HG03108 (cell line): ENCODE results near the gene DAB1.

Experiments
- ATAC-seq: cut with Tn5 transposase; IDR thresholded peaks from one replicate; pipeline ENCODE4 v1.9.1; 2021; ENCODE audit warnings: moderate library complexity; ENCODE audit not compliant: unreplicated experiment

Gene DAB1

GRCh38 chr1:57131701-57132394 lies 292.0 kb downstream of the DAB1 start:
- ATAC-seq: no peak

DNA sequence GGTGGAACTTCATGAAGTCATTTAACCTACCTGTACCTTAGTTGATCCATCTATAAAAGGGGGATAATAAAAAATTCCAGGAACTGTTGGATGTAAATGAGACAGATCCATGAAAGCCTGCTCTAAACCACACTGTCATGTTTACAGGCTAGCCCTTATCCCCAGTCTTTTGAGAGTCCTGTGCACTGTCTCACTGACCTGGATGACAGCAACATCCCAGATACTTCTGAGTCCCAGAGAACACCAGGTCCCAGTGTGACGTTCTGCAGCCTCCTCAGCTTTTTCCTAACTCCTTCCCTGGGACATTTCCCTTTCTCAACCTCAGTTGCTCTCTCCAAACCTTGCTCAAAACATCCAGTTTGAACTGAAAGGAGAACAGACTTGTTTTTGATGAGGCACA lies 292.6 kb downstream of the DAB1 start:
- ATAC-seq: no peak

DNA sequence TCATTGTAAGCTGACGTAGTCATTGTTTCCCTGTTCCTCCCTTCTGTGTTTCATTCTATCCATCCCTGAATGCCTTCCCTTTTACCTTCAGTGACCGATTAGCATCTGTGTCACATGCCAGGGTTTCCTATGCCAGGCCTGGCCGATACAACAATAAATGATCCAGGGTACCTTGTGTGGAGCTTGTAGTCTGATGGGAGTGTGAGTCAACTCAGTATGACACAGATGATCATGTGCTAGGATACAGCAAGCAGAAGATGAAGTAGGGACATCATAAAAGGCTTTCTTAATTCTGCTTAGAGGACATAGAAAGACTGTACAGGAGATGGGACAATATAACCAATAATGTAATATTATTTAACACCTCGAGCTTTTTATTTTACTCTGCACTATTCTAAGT lies 294.0 kb downstream of the DAB1 start:
- no peak for ATAC-seq

DNA sequence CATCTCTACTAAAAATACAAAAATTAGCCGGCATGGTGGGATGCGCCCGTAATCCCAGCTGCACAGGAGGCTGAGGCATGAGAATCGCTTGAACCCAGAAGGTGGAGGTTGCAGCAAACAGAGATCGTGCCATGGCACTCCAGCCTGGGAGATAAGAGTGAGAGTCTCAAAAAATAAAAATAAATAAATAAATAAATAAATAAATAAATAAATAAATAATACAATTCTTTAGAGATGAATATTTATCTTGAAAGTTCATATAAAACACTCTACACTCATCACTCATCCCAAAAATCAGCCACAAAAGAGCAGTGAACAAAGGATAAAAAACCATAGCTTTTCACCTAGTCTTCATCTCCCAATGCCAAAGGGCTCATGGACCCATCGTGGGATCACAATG lies 295.9 kb downstream of the DAB1 start:
- ATAC-seq: no peak

- no peak for ATAC-seq
These were observed 299.0 kb downstream of the DAB1 start for GRCh38 chr1:57124768-57125446.

DNA sequence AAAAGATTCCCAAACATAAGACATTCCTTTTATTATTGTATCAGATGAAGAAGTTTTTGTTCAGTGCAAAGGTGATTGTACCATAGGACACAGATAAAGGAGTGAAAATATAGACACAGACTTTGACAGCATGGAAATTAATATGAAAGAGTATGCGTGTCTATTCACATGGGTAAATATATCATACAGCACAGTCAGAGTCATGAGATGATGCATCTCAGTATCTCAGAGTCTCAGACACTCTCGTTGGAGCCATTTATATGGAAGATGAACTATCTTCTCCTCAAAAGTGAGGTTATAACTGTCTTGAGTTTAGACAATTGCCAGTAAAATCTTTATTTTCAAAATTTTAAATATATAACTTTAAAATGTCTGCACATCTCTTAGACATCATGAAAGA lies 299.7 kb downstream of the DAB1 start:
- no peak for ATAC-seq

- no peak for ATAC-seq
These were observed 301.8 kb downstream of the DAB1 start for GRCh38 chr1:57122031-57122430.

- no peak for ATAC-seq
These were observed 304.8 kb downstream of the DAB1 start for GRCh38 chr1:57118948-57119603.

- no peak for ATAC-seq
These were observed 306.1 kb downstream of the DAB1 start for GRCh38 chr1:57117753-57118152.

DNA sequence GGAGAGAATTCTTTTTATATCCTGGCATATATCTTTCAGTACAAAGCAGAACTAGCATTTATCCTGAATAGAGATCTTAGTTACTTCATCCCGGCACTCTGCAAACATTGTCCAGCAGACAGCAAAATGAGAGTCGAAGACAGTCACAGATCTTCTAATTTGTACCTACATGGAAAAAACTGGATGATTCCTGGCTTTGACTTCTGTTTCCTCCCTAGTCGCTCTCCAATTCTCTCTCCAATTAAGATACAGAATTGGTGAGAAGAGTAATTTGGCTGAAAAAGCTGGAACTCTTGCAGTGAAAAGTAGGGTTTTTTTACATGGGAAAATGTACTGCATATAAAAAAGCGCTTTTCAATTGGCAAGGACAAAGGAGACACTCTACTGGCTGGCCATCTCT lies 307.0 kb downstream of the DAB1 start:
- ATAC-seq: no peak

DNA sequence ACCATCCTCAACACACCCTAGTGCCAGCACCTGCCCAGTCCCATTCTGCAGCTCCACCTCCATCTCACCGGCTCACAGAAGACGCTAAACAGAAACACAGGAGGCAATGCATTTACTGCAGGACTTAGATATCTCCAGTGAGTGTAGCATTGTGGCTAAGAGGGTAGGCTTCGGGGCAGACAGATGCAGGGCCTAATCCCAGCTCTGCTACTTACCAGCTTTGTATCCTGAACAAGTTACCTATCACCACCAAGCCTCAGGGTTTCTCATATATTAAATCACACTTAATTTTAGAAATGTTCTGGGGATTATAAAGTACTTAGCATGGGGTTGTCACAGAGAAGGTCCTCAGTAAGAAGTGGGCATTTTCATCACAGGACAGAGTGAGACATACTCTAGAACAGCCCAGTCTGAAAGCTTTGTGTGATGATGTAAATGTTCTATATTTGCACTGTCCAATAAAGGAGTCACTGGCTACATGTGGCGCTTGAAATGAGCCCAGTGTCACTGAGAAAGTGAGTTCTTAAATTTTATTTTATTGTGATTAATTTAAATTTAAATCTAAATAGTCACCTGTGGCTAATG lies 308.7 kb downstream of the DAB1 start:
- no peak for ATAC-seq

DNA sequence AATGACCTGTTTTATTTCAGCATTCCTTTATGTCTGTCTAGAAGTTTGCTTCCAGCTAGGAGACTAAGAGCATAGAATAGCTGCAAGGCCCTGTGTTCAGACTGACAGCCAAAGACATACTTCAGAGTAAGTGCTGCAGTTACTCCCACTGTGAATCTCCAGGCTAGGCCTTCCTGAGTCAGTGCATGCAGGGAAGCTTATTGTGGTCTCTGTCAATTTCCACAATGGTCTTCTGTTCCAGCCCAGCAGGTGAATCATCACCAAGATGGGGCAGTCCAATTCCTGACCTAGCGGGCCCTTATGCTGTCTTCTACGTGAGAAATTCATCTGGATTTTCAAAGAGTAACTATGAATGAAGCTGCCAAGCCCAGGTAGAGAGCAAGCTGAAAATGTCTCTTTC lies 311.7 kb downstream of the DAB1 start:
- ATAC-seq: no peak

DNA sequence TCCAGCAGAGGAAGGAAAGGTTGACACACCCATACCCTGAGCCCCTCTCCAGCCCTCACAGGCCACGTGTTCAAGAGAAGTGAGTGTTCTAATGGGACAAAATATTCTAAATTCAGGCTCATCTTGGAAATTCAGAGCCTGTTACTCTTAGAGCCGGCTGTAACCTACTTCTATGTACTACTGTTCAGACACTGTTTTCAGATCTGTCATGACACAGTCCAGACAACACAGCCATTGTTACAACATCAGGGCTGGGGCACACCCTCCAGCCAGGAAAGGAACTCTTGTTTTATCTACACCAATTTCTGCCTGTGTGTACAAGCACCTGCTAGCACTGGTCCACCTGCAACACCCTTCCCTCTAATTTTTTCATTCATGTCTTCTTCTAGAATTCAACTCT lies 312.7 kb downstream of the DAB1 start:
- ATAC-seq: no peak

- no peak for ATAC-seq
These were observed 314.0 kb downstream of the DAB1 start for GRCh38 chr1:57109883-57110282.

- ATAC-seq: no peak
These were observed 314.6 kb downstream of the DAB1 start for GRCh38 chr1:57109247-57109646.

DNA sequence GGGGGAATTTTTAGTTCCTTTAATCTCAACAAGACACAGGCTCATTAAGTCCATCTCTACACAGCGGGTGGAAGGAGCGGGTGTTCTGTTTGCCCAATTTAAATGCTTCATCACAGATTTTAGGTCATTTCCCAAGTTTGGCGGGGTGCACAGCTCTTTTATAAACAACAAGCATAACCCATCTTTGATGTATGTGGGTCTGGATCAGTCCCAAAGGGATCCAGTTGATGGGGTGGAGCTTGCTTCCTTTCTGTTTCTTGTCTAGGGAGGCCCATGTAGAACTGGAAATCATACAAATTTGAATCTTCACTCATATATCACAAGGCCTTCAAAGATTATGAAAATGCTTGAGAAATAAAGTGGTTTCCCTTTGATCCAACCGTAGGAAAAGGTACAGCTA lies 317.6 kb downstream of the DAB1 start:
- no peak for ATAC-seq

- ATAC-seq: no peak
These were observed 321.1 kb downstream of the DAB1 start for GRCh38 chr1:57102561-57103326.

- no peak for ATAC-seq
These were observed 322.7 kb downstream of the DAB1 start for GRCh38 chr1:57101209-57101608.

DNA sequence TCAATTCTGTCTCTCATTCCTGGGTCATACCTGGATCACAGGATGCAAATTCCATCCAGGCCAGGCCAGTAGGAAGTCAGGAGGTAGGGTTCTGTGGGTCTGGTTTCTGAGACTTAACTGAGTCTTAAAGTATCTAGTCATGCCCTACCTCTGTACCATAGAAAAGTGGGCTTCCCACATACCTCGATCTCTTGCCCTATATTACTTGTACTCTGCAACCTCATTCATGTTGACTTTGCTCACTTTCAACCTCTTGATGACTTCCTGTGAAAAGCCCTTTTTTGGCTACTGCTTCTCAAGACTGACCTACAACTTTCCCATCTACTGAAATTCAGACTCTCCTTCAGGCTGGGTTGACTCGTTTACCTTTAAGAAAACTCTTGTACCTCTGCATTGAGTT lies 329.1 kb downstream of the DAB1 start:
- no peak for ATAC-seq

- ATAC-seq: no peak
These were observed 330.7 kb downstream of the DAB1 start for GRCh38 chr1:57093122-57093521.

DNA sequence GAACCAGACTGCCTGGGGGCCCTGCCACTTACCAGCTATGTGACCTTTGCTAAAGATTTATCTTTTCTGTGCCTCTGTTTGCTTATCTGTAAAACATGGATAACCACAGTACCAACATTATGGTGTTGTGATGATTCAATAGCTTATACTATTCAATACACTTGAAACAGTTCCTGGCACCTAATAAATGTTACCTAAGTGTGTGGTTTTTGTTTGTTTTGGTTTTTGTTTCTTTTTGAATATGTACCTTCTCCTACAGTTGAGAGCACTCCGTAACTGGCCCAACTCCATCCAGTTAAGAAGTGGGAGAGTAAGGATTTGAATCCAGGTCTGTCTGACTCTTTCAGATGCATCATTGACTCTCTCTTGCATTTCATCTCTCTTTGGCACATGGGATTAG lies 332.2 kb downstream of the DAB1 start:
- ATAC-seq: no peak
